Sigmoid colon (tissue), 7 donors: Measurements from ENCODE around the gene RAB3IL1. TPM values are rescaled to one million over a fixed set of nuclear protein-coding genes. Genes with fewer than 3 reads are reported as not detected.
A peak's percentile ranks its signal among the peaks of the same experiment; 100 is the strongest.

Experiments used
- DNase-seq: peaks from one replicate; pipeline ENCODE4 v3.0.0-alpha.2; 2019
- H3K27ac ChIP-seq, 4 donors: fragments of 200-600 bp; sonication (generic); one replicate each; pipeline ENCODE4 v1.5.1; 2016 to 2019; ENCODE audit warnings: mild to moderate bottlenecking in 1 of 4
- H3K27me3 ChIP-seq, 3 donors: fragments of 200-600 bp; sonication (generic); one replicate each; pipeline ENCODE4 v1.5.1; 2019; ENCODE audit warnings: mild to moderate bottlenecking in 1 of 3
- H3K36me3 ChIP-seq, 4 donors: fragments of 200-600 bp; sonication (generic); one replicate each; pipeline ENCODE4 v1.5.1; 2016 to 2019
- H3K4me1 ChIP-seq, 4 donors: fragments of 200-600 bp; sonication (generic); one replicate each; pipeline ENCODE4 v1.5.1; 2017 to 2019
- H3K4me3 ChIP-seq, 4 donors: fragments of 200-600 bp; sonication (generic); one replicate each; pipeline ENCODE4 v1.5.1; 2017 to 2019; ENCODE audit warnings: mild to moderate bottlenecking in 2 of 4, moderate library complexity in 1 of 4
- H3K9me3 ChIP-seq, 4 donors: fragments of 200-600 bp in 3 of 4; sonication (generic) in 3 of 4; one replicate each; pipeline versions ENCODE4 v1.5.1 to v1.6.1; 2013 to 2019
- EP300 ChIP-seq, 4 donors: sonication (generic); formaldehyde crosslinking; IDR thresholded peaks; one replicate each; pipeline ENCODE4 v1.6.1; 2017; ENCODE audit warnings: antibody characterized with exemption in 4 of 4
- POLR2A ChIP-seq, 2 donors: fragments of 450-650 bp; IDR thresholded peaks; one replicate each; pipeline ENCODE4 v1.6.1; 2016; ENCODE audit warnings: antibody characterized with exemption in 2 of 2, mild to moderate bottlenecking in 2 of 2, moderate library complexity in 2 of 2
- POLR2AphosphoS5 ChIP-seq, 4 donors: sonication (generic); formaldehyde crosslinking; IDR thresholded peaks; one replicate each; pipeline ENCODE4 v1.6.1; 2017; ENCODE audit warnings: antibody characterized with exemption in 4 of 4
- WGBS, 2 donors: extraction: QIAGEN DNeasy Blood & Tissue Kit; methylation state at CpG; one replicate each; pipeline ENCODE4 v1.1.7; 2013; 5-methylcytosine and 5-hydroxymethylcytosine counted together
- intact Hi-C: fragments of 100-400 bp; cut with DNase I; formaldehyde crosslinking; loops from one replicate; pipeline ENCODE4 v1.15.1; 2023
- polyA plus RNA-seq, 3 donors: library from polyadenylated mRNA; stranded (reverse); fragments of 200-250 nt; gene quantifications; one replicate each; pipeline ENCODE4 v1.2.3, GENCODE V29; 2013
- total RNA-seq, 4 donors: library from RNA; depleted of rRNA; stranded (reverse); fragments of >200 nt; gene quantifications; one replicate each; pipeline ENCODE4 v1.1.0, GENCODE V29; 2016
- TF ChIP-seq, protein P1 (sequence below), 4 experiments: fragments of 450-650 bp in 3 of 4; fragments of 200-600 bp in 1 of 4; IDR thresholded peaks; one replicate each; pipeline ENCODE4 v1.5.1; 2016 to 2019; ENCODE audit warnings: antibody characterized with exemption in 4 of 4, mild to moderate bottlenecking in 3 of 4, moderate library complexity in 2 of 4
- donor health status: healthy with polysubstance abuse.
- donor health status: Bipolar disorder and iron deficiency.
- donor health status: healthy.

The RAB3IL1 gene
- total and polyA plus RNA-seq, 7 donors = 5.1 to 23.7 (median 18.0) TPM

DNA sequence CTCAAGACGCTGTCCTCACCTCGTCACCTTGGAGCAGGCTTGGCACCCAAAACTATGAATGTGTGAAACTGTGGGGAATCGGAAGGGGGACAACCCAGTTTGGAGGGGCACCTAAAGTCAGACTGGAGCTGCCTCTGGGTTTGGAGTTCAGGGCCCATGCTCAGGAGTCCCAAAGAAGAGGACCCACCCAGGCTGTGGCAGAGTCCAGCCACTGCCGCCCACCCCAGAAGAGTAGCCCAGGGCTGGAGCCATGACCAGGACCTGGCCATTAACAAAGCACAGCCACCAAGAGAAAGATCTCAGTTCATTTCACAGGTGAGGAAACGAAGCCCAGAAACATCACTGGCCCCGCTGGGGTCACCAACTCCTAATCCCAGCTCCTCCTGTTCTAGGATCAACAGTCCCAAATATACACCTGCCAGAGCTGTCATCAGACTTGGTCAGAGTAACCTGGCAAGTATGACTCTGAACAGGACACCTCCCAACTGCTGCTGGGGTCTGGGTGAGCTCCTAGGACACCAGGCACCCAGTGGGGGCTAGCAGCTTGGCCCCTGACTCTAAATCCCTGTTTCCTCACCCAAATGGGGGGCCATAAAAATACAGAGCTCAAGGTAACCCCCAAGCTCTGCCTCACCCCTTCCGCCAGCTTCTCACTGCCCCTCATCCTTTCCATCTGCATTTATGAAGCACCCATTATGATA, 2.7 kb downstream of the RAB3IL1 start:
- H3K4me3 ChIP-seq = peak overlapping the region in 1 of 4 donors; percentile 65
- intact Hi-C loops = no loop called here

DNA sequence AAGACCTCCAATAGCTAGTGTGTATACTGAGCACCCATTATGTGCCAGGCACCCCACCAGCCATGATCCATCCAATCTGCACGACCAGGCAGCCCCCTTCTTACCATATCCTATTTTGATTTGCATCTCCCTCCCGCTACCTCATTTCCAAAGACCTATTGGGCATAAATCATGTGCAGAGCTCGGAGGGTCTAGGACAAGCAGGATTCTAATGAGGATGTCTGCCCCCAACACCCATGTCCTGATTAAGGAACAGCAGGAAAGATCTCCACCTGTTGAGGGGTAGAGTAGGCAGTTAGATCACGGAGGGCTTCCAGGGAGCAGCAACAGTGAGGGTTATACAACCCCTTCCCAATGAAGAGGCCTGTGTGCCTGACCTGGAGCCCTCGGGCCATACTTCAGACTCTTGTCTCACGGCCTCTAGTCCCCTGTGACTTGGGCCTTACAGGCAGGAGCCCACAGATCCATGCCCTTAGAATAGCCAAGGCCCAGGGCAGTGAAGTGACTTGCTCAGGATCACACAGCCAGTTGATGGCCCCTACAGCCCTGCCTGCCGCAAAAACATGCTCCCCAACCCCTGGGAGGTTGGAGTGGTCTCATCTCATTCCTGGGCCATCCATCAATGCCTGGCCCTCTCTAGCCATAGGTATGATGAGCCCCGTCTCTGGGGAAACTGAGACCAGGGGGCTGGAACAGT, 3.5 kb downstream of the RAB3IL1 start:
- Histone ChIP-seq H3K27me3 (no peaks in the 10 kb centered on the region), H3K4me1 (peaks cover 0 to 47% (median 19%) of the 10 kb centered on the region in 4 donors), H3K36me3 (no peaks in the 10 kb centered on the region), H3K27ac (no peak overlapping the region), H3K9me3 (no peaks in the 10 kb centered on the region), H3K4me3 (no peak overlapping the region)
- intact Hi-C loops = no loop called here
- no peak for TF ChIP-seq EP300 (IDR thresholded peaks at IDR 0.05)
- no peak for TF ChIP-seq POLR2AphosphoS5 (IDR thresholded peaks at IDR 0.05)
- no peak for TF ChIP-seq POLR2A (IDR thresholded peaks at IDR 0.05)
- TF ChIP-seq, protein P1, sequence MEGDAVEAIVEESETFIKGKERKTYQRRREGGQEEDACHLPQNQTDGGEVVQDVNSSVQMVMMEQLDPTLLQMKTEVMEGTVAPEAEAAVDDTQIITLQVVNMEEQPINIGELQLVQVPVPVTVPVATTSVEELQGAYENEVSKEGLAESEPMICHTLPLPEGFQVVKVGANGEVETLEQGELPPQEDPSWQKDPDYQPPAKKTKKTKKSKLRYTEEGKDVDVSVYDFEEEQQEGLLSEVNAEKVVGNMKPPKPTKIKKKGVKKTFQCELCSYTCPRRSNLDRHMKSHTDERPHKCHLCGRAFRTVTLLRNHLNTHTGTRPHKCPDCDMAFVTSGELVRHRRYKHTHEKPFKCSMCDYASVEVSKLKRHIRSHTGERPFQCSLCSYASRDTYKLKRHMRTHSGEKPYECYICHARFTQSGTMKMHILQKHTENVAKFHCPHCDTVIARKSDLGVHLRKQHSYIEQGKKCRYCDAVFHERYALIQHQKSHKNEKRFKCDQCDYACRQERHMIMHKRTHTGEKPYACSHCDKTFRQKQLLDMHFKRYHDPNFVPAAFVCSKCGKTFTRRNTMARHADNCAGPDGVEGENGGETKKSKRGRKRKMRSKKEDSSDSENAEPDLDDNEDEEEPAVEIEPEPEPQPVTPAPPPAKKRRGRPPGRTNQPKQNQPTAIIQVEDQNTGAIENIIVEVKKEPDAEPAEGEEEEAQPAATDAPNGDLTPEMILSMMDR (IDR thresholded peaks at IDR 0.05) = no peak
- DNase-seq = peak; percentile 53
- 80 to 89% methylated on average over 8 of the region's 8 CpGs for WGBS, 2 donors

More for the DNA sequence above, 2.7 kb downstream of the RAB3IL1 start:
- Histone ChIP-seq H3K4me1 (peaks cover 0 to 40% (median 21%) of the 10 kb centered on the region in 4 donors), H3K27ac (peak overlapping the region in 1 of 4 donors; percentile 3), H3K36me3 (no peaks in the 10 kb centered on the region), H3K9me3 (no peaks in the 10 kb centered on the region), H3K27me3 (peaks cover 0 to 4% (median 2%) of the 10 kb centered on the region in 3 donors)
- peak; percentile 42 for DNase-seq
- TF ChIP-seq, protein P1 (IDR thresholded peaks at IDR 0.05) = no peak
- no peak for TF ChIP-seq POLR2AphosphoS5 (IDR thresholded peaks at IDR 0.05)
- WGBS, 2 donors = 82 to 86% methylated on average over 7 of the region's 7 CpGs

DNA sequence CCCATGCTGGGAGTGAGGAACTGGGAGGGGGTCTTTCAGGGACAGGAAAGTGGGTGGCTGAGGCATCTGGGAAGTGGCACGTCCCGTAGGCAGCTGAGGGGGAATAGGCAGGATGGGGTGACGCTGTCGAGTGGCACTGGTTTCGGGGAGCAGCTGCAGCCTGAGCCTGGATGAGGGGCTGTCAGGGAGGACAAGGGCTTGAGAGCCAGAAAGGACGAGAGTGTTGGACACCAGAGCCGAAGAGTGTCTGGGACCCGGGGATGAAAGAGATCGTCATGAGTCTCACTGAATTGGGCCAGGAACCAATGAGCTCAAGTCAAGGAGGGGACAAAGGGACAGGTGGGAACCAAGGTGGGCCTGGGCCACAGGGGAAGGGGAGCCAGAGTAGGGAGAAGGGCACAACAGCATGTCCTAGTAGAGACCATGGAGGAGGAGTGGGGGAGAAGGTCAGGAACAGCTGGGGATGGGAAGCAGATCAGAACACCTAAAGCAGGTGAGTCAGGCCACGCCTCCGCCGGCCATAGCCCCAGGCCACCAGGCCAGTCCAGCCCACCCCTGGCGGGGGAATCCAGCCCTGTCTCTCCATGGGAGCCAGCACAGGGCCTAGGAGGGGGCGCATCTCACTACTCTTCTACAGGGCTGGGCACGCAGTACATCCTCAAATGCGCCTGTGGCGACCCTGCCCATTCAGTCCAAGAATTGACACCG, 4.2 kb downstream of the RAB3IL1 start:
- Histone ChIP-seq H3K36me3 (no peaks in the 10 kb centered on the region), H3K27me3 (no peaks in the 10 kb centered on the region), H3K4me1 (peaks cover 0 to 46% (median 17%) of the 10 kb centered on the region in 4 donors), H3K4me3 (no peak overlapping the region), H3K9me3 (no peaks in the 10 kb centered on the region), H3K27ac (peak overlapping the region in 1 of 4 donors; percentile 19)
- intact Hi-C loops = no loop called here
- 81 to 87% methylated on average over 18 of the region's 18 CpGs for WGBS, 2 donors
- DNase-seq = peak; percentile 58
- TF ChIP-seq POLR2A (IDR thresholded peaks at IDR 0.05) (no peak), POLR2AphosphoS5 (IDR thresholded peaks at IDR 0.05) (no peak), EP300 (IDR thresholded peaks at IDR 0.05) (no peak)
- TF ChIP-seq, protein P1 (IDR thresholded peaks at IDR 0.05) = no peak

DNA sequence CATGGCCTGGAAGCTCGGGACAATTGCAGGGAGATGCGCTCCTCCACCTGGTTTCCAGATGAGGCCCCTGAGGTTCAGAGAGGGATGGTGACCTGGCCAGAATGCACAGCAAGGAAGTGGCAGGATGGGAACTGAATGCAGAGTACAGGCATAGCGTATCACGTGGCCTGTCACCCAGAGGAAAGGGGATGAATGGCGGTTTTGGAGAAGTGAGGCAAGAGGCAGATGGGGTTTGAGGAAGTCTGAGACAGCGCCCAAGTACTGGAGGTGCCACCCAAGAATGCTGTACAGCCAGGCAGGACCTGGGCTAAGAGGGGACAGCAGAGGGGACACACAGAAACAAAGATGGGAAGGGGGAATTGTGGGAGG, 4.9 kb downstream of the RAB3IL1 start:
- Histone ChIP-seq H3K4me3 (no peak overlapping the region), H3K36me3 (peaks cover 0 to 5% (median 0%) of the 10 kb centered on the region in 4 donors), H3K27me3 (no peaks in the 10 kb centered on the region), H3K27ac (peak overlapping the region in 2 of 4 donors; percentile 19 to 38), H3K4me1 (peaks cover 0 to 40% (median 11%) of the 10 kb centered on the region in 4 donors), H3K9me3 (no peaks in the 10 kb centered on the region)
- intact Hi-C loops = no loop called here
- TF ChIP-seq EP300 (IDR thresholded peaks at IDR 0.05) (no peak), POLR2AphosphoS5 (IDR thresholded peaks at IDR 0.05) (peak in 1 of 4 donors; percentile 17)
- peak; percentile 69 for DNase-seq
- 66 to 83% methylated on average over 6 of the region's 6 CpGs for WGBS, 2 donors
